Adrenal gland (tissue), 12 donors: ENCODE measurements around the gene DIPK1B. TPM values are rescaled to one million over a fixed set of nuclear protein-coding genes. Genes with fewer than 3 reads are reported as not detected.
"Not testable (repeated sequence)": the region's sequence is repeated elsewhere in the genome, so short reads cannot be mapped to it uniquely, and the experiment has no call there.

Experiments
- DNase-seq, 7 donors: peaks; one replicate each; pipeline ENCODE4 v3.0.0-alpha.2; 2019 to 2020
- H3K27ac ChIP-seq, 5 donors: fragments of 200-600 bp; sonication (generic) in 4 of 5; 1 replicate in 3 of 5; 2 replicates in 2 of 5; pipeline versions ENCODE4 v1.5.1 to v1.8.0; 2016 to 2020; ENCODE audit warnings: mild to moderate bottlenecking in 1 of 5
- H3K27me3 ChIP-seq: fragments of 200-600 bp; 2 replicates; pipeline ENCODE4 v1.8.0; 2021
- H3K36me3 ChIP-seq, 2 donors: fragments of 200-600 bp; replicated peaks in 1 of 2; 1 replicate in 1 of 2; 2 replicates in 1 of 2; pipeline versions ENCODE4 v1.5.1 to v1.8.0; 2018 to 2022
- H3K4me1 ChIP-seq, 2 donors: fragments of 200-600 bp; replicated peaks in 1 of 2; 1 replicate in 1 of 2; 2 replicates in 1 of 2; pipeline versions ENCODE4 v1.5.1 to v1.8.0; 2018 to 2021
- H3K4me3 ChIP-seq, 4 donors: fragments of 200-600 bp; sonication (generic) in 3 of 4; one replicate each; pipeline ENCODE4 v1.5.1; 2016 to 2018
- H3K9me3 ChIP-seq, 3 donors: fragments of 200-600 bp; sonication (generic) in 1 of 3; replicated peaks in 1 of 3; 1 replicate in 2 of 3; 2 replicates in 1 of 3; pipeline versions ENCODE4 v1.5.1 to v1.8.0; 2016 to 2021
- POLR2A ChIP-seq, 2 donors: fragments of 450-650 bp; IDR thresholded peaks; one replicate each; pipeline ENCODE4 v1.6.1; 2017; ENCODE audit warnings: antibody characterized with exemption in 2 of 2, mild to moderate bottlenecking in 2 of 2, moderate library complexity in 1 of 2
- WGBS, 4 donors: extraction: QIAGEN DNeasy Blood & Tissue Kit in 2 of 4; methylation state at CpG; one replicate each; pipeline versions ENCODE4 v1.1.5 to v1.1.7; 2013 to 2017; 5-methylcytosine and 5-hydroxymethylcytosine counted together
- intact Hi-C, 2 donors: fragments of 100-400 bp; cut with DNase I; formaldehyde crosslinking; loops; one replicate each; pipeline versions ENCODE4 v1.14.1 to v1.15.0; 2022 to 2023
- polyA plus RNA-seq, 3 donors: library from polyadenylated mRNA; stranded (reverse); fragments of 200-250 nt in 2 of 3; fragments of 350-450 nt in 1 of 3; fragmentation: Illumina TruSeq in 1 of 3; extraction: RNeasy Lipid Tissue Mini Kit (QIAGEN cat#74804) in 1 of 3; gene quantifications; one replicate each; pipeline ENCODE4 v1.2.3, GENCODE V29; 2013 to 2014
- total RNA-seq, 9 donors: library from RNA; depleted of rRNA in 4 of 9; stranded (reverse); fragments of >200 nt in 4 of 9; fragments of 120-200 nt in 1 of 9; fragmentation: NEBNext Ultra II Directional in 1 of 9; extraction: Animal tissue kit (Norgen Biotek cat#: 25700) in 1 of 9; gene quantifications; one replicate each; pipeline versions ENCODE4 v1.1.0 to v1.2.4, GENCODE V29; 2013 to 2023
- TF ChIP-seq, protein P1 (sequence below), 6 experiments: fragments of 450-650 bp in 4 of 6; fragments of 200-600 bp in 2 of 6; sonication (generic) in 1 of 6; IDR thresholded peaks; 1 replicate in 5 of 6; 2 replicates in 1 of 6; pipeline versions ENCODE4 v1.5.1 to v1.8.0; 2016 to 2021; ENCODE audit warnings: antibody characterized with exemption in 6 of 6, mild to moderate bottlenecking in 2 of 6, moderate library complexity in 1 of 6
- donor health status: healthy with polysubstance abuse.
- donor health status: Bipolar disorder and iron deficiency.
- donor health status: DM: yes; HTN: yes; CAD: no.
- donor health status: DM: no; HTN: no; CAD: no.
- donor health status: DM: no; HTN: no; CAD: no.
- donor health status: DM: yes; HTN: yes; CAD: no.

Gene DIPK1B
- total and polyA plus RNA-seq, 12 donors, result 1.4 to 19.2 (median 8.3) TPM

DNA sequence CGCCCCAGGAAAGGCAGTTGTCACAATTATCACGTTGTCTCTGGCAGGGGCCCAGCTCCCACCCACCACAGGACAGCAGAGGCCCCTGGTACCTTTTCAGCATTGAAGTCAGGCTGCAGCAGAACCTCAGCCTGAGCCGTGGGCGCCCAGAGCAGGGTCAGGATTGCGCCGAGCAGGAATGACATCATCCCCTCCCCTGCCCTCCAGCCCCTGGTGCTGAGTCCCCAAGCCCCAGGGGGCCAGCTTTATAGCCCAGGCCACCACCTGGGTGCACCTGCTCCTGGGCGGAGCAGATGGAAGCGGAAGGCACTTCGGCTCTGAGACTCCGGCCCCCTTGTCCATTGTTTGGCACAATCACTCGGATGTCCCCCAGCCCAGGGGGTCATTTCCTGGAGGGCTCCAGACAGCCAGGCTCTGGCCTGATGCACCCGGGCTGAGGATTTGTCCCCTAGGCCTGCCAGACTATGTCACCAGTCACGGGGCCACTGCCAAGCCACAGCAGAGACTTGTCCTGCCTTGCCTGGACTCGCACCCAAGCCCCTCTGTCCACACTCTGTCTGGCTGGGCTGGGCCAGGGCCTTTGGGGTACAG, 52.0 kb downstream of the DIPK1B start, which contains the start of gene LCN15:
TSS of gene LCN15 (minus strand) at position 218 of the 591 bp plus-strand sequence. CDS start at position 188, 30 bp downstream.
- Histone ChIP-seq H3K27me3 (peaks cover 6% of the 10 kb centered on the region), H3K27ac (no peak within 1 kb of the TSS), H3K9me3 (no peaks in the 10 kb centered on the region), H3K4me3 (no peak within 1 kb of the TSS), H3K36me3 (no peaks in the 10 kb centered on the region), H3K4me1 (no peaks in the 10 kb centered on the region)
- DNase-seq, result peak in 1 of 7 donors; percentile 14
- TF ChIP-seq POLR2A (IDR thresholded peaks at IDR 0.05), result no peak
- TF ChIP-seq, protein P1, sequence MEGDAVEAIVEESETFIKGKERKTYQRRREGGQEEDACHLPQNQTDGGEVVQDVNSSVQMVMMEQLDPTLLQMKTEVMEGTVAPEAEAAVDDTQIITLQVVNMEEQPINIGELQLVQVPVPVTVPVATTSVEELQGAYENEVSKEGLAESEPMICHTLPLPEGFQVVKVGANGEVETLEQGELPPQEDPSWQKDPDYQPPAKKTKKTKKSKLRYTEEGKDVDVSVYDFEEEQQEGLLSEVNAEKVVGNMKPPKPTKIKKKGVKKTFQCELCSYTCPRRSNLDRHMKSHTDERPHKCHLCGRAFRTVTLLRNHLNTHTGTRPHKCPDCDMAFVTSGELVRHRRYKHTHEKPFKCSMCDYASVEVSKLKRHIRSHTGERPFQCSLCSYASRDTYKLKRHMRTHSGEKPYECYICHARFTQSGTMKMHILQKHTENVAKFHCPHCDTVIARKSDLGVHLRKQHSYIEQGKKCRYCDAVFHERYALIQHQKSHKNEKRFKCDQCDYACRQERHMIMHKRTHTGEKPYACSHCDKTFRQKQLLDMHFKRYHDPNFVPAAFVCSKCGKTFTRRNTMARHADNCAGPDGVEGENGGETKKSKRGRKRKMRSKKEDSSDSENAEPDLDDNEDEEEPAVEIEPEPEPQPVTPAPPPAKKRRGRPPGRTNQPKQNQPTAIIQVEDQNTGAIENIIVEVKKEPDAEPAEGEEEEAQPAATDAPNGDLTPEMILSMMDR (IDR thresholded peaks at IDR 0.05), result no peak
- intact Hi-C loops, result no loop called here
- WGBS, 4 donors, result 74 to 84% (median 77%) methylated on average over 4 to 14 of the region's 14 CpGs

- DNase-seq, result no peak
- intact Hi-C loops, result no loop called here
- peaks cover 6% of the 10 kb centered on the region for H3K27me3 ChIP-seq
- no peak overlapping the region for H3K4me3 ChIP-seq
- H3K36me3 ChIP-seq, result no peaks in the 10 kb centered on the region
- 76 to 89% (median 84%) methylated on average over 4 to 14 of the region's 14 CpGs for WGBS, 4 donors
- H3K27ac ChIP-seq, result no peak overlapping the region
- no peak for TF ChIP-seq POLR2A (IDR thresholded peaks at IDR 0.05)
- TF ChIP-seq, protein P1 (IDR thresholded peaks at IDR 0.05), result no peak
- H3K4me1 ChIP-seq, result no peaks in the 10 kb centered on the region
- no peaks in the 10 kb centered on the region for H3K9me3 ChIP-seq
These were observed 52.7 kb downstream of the DIPK1B start for GRCh38 chr9:136765041-136765440.

- 74 to 81% (median 76%) methylated on average over 14 of the region's 14 CpGs for WGBS, 4 donors
- H3K9me3 ChIP-seq, H3K4me3 ChIP-seq, H3K27me3 ChIP-seq, H3K36me3 ChIP-seq, H3K27ac ChIP-seq, DNase-seq, intact Hi-C loops, H3K4me1 ChIP-seq: not testable (repeated sequence)
These were observed 53.5 kb downstream of the DIPK1B start for GRCh38 chr9:136765745-136766409.

DNA sequence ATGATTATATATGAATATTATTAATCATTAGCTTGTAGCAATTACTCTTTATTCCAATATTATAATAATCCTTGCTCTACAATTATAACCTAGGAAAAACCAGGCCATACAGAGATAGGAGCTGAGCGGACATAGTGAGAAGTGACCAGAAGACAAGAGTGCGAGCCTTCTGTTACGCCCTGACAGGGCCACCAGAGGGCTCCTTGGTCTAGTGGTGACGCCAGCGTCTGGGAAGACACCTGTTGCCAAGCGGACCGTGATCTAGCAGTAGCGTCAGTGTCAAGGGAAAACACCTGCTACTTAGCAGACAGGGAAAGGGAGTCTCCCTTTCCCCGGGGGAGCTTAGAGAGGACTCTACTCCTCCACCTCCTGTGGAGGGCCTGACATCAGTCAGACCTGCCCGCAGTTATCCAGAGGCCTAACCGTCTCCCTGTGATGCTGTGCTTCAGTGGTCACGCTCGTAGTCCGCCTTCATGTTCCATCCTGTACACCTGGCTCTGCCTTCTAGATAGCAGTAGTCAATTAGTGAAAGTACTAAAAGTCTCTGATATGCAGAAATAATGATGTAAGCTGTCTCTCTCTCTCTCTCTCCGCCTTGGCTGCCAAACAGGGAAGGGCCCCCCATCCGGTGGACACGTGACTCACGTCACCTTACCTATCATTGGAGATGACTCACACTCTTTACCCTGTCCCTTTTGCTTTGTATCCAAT, 54.2 kb downstream of the DIPK1B start:
- 36 to 55% (median 37%) methylated on average over 12 to 18 of the region's 18 CpGs for WGBS, 4 donors
- peak; percentile 64 to 89 (median 79) for DNase-seq
- TF ChIP-seq, protein P1 (IDR thresholded peaks at IDR 0.05), result peak in 2 of 6 experiments; percentile 13 to 28
- H3K27me3 ChIP-seq, H3K4me1 ChIP-seq, H3K4me3 ChIP-seq, H3K27ac ChIP-seq, H3K9me3 ChIP-seq, H3K36me3 ChIP-seq, intact Hi-C loops: not testable (repeated sequence)
